ENCODE results near the gene XPO6.

The XPO6 gene

GRCh38 chr16:28089205-28089991 is 122.4 kb downstream of the XPO6 start:
- no peak overlapping the region for H2BK5ac ChIP-seq (ENCODE audit: low read length)
- no peak overlapping the region for H2AK5ac ChIP-seq (ENCODE audit: low read length)
- no peak overlapping the region for H3K4me2 ChIP-seq (ENCODE audit: low read length)
- H3K4me3 ChIP-seq (ENCODE audit: low read length): no peak overlapping the region
- H3K4ac ChIP-seq (ENCODE audit: low read depth, low read length): no peak overlapping the region
- no peak overlapping the region for H3K18ac ChIP-seq (ENCODE audit: low read length)
- H3K27ac ChIP-seq (ENCODE audit: low read depth, low read length): no peak overlapping the region
- H3K56ac ChIP-seq (ENCODE audit: low read length): no peak overlapping the region
- no peak overlapping the region for H2BK15ac ChIP-seq (replicated peaks; ENCODE audit: low read depth)
- no peaks in the 10 kb centered on the region for H3K79me2 ChIP-seq (ENCODE audit: control insufficient read depth, insufficient read depth, low read length)
- no peak overlapping the region for H4K8ac ChIP-seq (ENCODE audit: low read depth, low read length)
- H3K79me1 ChIP-seq (ENCODE audit: low read length): no peaks in the 10 kb centered on the region
- no peak for DNase-seq
- no peak overlapping the region for H3K9ac ChIP-seq (ENCODE audit: low read length)
- H3K23ac ChIP-seq (ENCODE audit: low read length): no peak overlapping the region
- no peak overlapping the region for H4K5ac ChIP-seq (ENCODE audit: low read length)
- no peaks in the 10 kb centered on the region for H3K27me3 ChIP-seq (ENCODE audit: insufficient read depth, low read length, poor library complexity)
- H3K4me1 ChIP-seq (ENCODE audit: control insufficient read depth, low read depth, low read length): peaks cover 4% of the 10 kb centered on the region
- H2BK120ac ChIP-seq (ENCODE audit: low read depth, low read length): no peak overlapping the region
- H3K36me3 ChIP-seq (ENCODE audit: control insufficient read depth, insufficient read depth, low read length): no peaks in the 10 kb centered on the region
- WGBS (ENCODE audit: extremely low coverage, insufficient coverage, low lambda C conversion rate): 100% methylated on average over 2 of the region's 3 CpGs

- Histone ChIP-seq H3K4me2 (ENCODE audit: low read length) (no peak overlapping the region), H3K4me3 (ENCODE audit: low read length) (no peak overlapping the region), H3K27me3 (ENCODE audit: insufficient read depth, low read length, poor library complexity) (no peaks in the 10 kb centered on the region), H4K8ac (ENCODE audit: low read depth, low read length) (no peak overlapping the region), H3K36me3 (ENCODE audit: control insufficient read depth, insufficient read depth, low read length) (no peaks in the 10 kb centered on the region), H2BK15ac (replicated peaks; ENCODE audit: low read depth) (no peak overlapping the region), H2AK5ac (ENCODE audit: low read length) (no peak overlapping the region), H2BK5ac (ENCODE audit: low read length) (no peak overlapping the region), H3K23ac (ENCODE audit: low read length) (no peak overlapping the region), H3K4me1 (ENCODE audit: control insufficient read depth, low read depth, low read length) (no peaks in the 10 kb centered on the region), H3K18ac (ENCODE audit: low read length) (no peak overlapping the region), H3K79me1 (ENCODE audit: low read length) (no peaks in the 10 kb centered on the region), H4K5ac (ENCODE audit: low read length) (no peak overlapping the region), H3K27ac (ENCODE audit: low read depth, low read length) (no peak overlapping the region), H3K4ac (ENCODE audit: low read depth, low read length) (no peak overlapping the region), H3K56ac (ENCODE audit: low read length) (no peak overlapping the region), H3K9ac (ENCODE audit: low read length) (no peak overlapping the region), H2BK120ac (ENCODE audit: low read depth, low read length) (no peak overlapping the region), H3K79me2 (ENCODE audit: control insufficient read depth, insufficient read depth, low read length) (no peaks in the 10 kb centered on the region)
- peak; percentile 46 for DNase-seq
- no CpG with 5 or more reads among the region's 7 CpGs for WGBS (ENCODE audit: extremely low coverage, insufficient coverage, low lambda C conversion rate)
These were observed 124.0 kb downstream of the XPO6 start for GRCh38 chr16:28087675-28088300.

- no peak for DNase-seq
- Histone ChIP-seq H4K5ac (ENCODE audit: low read length) (no peak overlapping the region), H3K4me1 (ENCODE audit: control insufficient read depth, low read depth, low read length) (no peaks in the 10 kb centered on the region), H3K79me2 (ENCODE audit: control insufficient read depth, insufficient read depth, low read length) (no peaks in the 10 kb centered on the region), H4K8ac (ENCODE audit: low read depth, low read length) (no peak overlapping the region), H2BK120ac (ENCODE audit: low read depth, low read length) (no peak overlapping the region), H3K4me3 (ENCODE audit: low read length) (no peak overlapping the region), H2AK5ac (ENCODE audit: low read length) (no peak overlapping the region), H3K4ac (ENCODE audit: low read depth, low read length) (no peak overlapping the region), H2BK15ac (replicated peaks; ENCODE audit: low read depth) (no peak overlapping the region), H3K36me3 (ENCODE audit: control insufficient read depth, insufficient read depth, low read length) (no peaks in the 10 kb centered on the region), H3K18ac (ENCODE audit: low read length) (no peak overlapping the region), H3K9ac (ENCODE audit: low read length) (no peak overlapping the region), H3K27me3 (ENCODE audit: insufficient read depth, low read length, poor library complexity) (no peaks in the 10 kb centered on the region), H3K27ac (ENCODE audit: low read depth, low read length) (no peak overlapping the region), H3K23ac (ENCODE audit: low read length) (no peak overlapping the region), H3K4me2 (ENCODE audit: low read length) (no peak overlapping the region), H3K56ac (ENCODE audit: low read length) (no peak overlapping the region), H3K79me1 (ENCODE audit: low read length) (no peaks in the 10 kb centered on the region), H2BK5ac (ENCODE audit: low read length) (no peak overlapping the region)
- WGBS (ENCODE audit: extremely low coverage, insufficient coverage, low lambda C conversion rate): no CpG with 5 or more reads among the region's 8 CpGs
These were observed 124.6 kb downstream of the XPO6 start for GRCh38 chr16:28087140-28087660.

GRCh38 chr16:28086186-28087139 is 125.3 kb downstream of the XPO6 start:
- WGBS (ENCODE audit: extremely low coverage, insufficient coverage, low lambda C conversion rate): no CpG with 5 or more reads among the region's 21 CpGs
- Histone ChIP-seq H3K27ac (ENCODE audit: low read depth, low read length) (no peak overlapping the region), H3K56ac (ENCODE audit: low read length) (no peak overlapping the region), H2AK5ac (ENCODE audit: low read length) (no peak overlapping the region), H4K8ac (ENCODE audit: low read depth, low read length) (no peak overlapping the region), H3K18ac (ENCODE audit: low read length) (no peak overlapping the region), H3K4ac (ENCODE audit: low read depth, low read length) (no peak overlapping the region), H3K23ac (ENCODE audit: low read length) (no peak overlapping the region), H3K36me3 (ENCODE audit: control insufficient read depth, insufficient read depth, low read length) (no peaks in the 10 kb centered on the region), H3K9ac (ENCODE audit: low read length) (no peak overlapping the region), H3K4me3 (ENCODE audit: low read length) (no peak overlapping the region), H4K5ac (ENCODE audit: low read length) (no peak overlapping the region), H3K79me1 (ENCODE audit: low read length) (no peaks in the 10 kb centered on the region), H3K4me2 (ENCODE audit: low read length) (no peak overlapping the region), H3K4me1 (ENCODE audit: control insufficient read depth, low read depth, low read length) (no peaks in the 10 kb centered on the region), H2BK15ac (replicated peaks; ENCODE audit: low read depth) (no peak overlapping the region), H3K79me2 (ENCODE audit: control insufficient read depth, insufficient read depth, low read length) (no peaks in the 10 kb centered on the region), H3K27me3 (ENCODE audit: insufficient read depth, low read length, poor library complexity) (no peaks in the 10 kb centered on the region), H2BK5ac (ENCODE audit: low read length) (no peak overlapping the region), H2BK120ac (ENCODE audit: low read depth, low read length) (no peak overlapping the region)
- no peak for DNase-seq

DNA sequence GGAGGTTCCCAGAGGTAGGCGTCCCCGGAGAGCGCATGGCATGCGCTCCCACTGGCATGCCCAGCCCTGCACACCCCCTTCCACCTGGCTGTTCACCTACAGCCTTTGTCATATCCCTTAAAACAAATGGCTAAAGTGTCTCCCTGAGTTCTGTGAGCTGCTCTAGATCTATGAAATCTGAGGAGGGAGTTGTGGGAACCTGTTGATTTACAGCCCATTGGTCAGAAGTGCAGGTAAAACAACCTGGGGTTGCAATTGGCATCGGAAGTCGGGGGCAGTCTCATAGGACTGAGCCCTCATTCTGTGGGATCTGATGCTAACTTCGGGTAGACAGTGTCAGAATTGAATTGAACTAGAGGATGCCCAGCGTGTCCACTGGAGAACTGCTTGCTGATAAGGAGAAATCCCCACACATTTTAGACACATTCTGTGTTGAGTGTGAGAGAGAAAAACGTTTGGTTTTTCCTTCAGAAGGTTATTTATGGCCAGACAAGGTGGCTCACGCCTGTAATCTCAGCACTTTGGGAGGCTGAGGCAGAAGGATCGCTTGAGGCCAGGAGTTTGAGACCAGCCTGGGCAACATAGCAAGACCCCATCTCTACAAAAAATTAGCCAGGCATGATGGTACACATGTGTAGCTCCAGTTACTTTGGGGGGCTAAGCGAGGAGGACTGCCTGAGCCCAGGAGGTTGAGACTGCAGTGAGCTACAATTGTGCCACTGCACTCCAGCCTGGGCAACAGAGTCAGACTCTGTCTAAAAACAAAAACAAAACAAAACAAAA is 126.2 kb downstream of the XPO6 start:
- H3K79me1 ChIP-seq (ENCODE audit: low read length): no peaks in the 10 kb centered on the region
- H3K27ac ChIP-seq (ENCODE audit: low read depth, low read length): no peak overlapping the region
- no peaks in the 10 kb centered on the region for H3K4me1 ChIP-seq (ENCODE audit: control insufficient read depth, low read depth, low read length)
- H3K36me3 ChIP-seq (ENCODE audit: control insufficient read depth, insufficient read depth, low read length): no peaks in the 10 kb centered on the region
- H4K5ac ChIP-seq (ENCODE audit: low read length): no peak overlapping the region
- no peak overlapping the region for H3K23ac ChIP-seq (ENCODE audit: low read length)
- H3K56ac ChIP-seq (ENCODE audit: low read length): no peak overlapping the region
- no peak overlapping the region for H3K4ac ChIP-seq (ENCODE audit: low read depth, low read length)
- no peak overlapping the region for H3K18ac ChIP-seq (ENCODE audit: low read length)
- no peak overlapping the region for H2BK15ac ChIP-seq (replicated peaks; ENCODE audit: low read depth)
- no peak for DNase-seq
- H4K8ac ChIP-seq (ENCODE audit: low read depth, low read length): no peak overlapping the region
- no peak overlapping the region for H2AK5ac ChIP-seq (ENCODE audit: low read length)
- no peak overlapping the region for H3K4me2 ChIP-seq (ENCODE audit: low read length)
- H3K79me2 ChIP-seq (ENCODE audit: control insufficient read depth, insufficient read depth, low read length): no peaks in the 10 kb centered on the region
- H2BK5ac ChIP-seq (ENCODE audit: low read length): no peak overlapping the region
- no peak overlapping the region for H3K9ac ChIP-seq (ENCODE audit: low read length)
- no peaks in the 10 kb centered on the region for H3K27me3 ChIP-seq (ENCODE audit: insufficient read depth, low read length, poor library complexity)
- no peak overlapping the region for H3K4me3 ChIP-seq (ENCODE audit: low read length)
- H2BK120ac ChIP-seq (ENCODE audit: low read depth, low read length): no peak overlapping the region
- no CpG with 5 or more reads among the region's 12 CpGs for WGBS (ENCODE audit: extremely low coverage, insufficient coverage, low lambda C conversion rate)
